GM23248 (cell line): Measurements from ENCODE around the gene C12orf56.

Experiments used
- EZH2 ChIP-seq: fragments of 200-600 bp; sonication (generic); IDR thresholded peaks from 2 replicates; pipeline ENCODE4 v1.6.1; 2018; ENCODE audit warnings: antibody characterized with exemption, mild to moderate bottlenecking; ENCODE audit not compliant: insufficient read depth, poor library complexity, severe bottlenecking
- EZH2phosphoT487 ChIP-seq: fragments of 200-600 bp; sonication (generic); IDR thresholded peaks from 2 replicates; pipeline ENCODE4 v1.6.1; 2018; ENCODE audit warnings: antibody characterized with exemption, moderate library complexity, mild to moderate bottlenecking, low read depth; ENCODE audit not compliant: insufficient read depth

GRCh38 chr12:64407342-64408223, 17.0 kb upstream of the C12orf56 start:
- TF ChIP-seq EZH2phosphoT487 = no peak
- TF ChIP-seq EZH2 = no peak
